ENCODE results near the gene NCBP2L. TPM values are rescaled to one million over a fixed set of nuclear protein-coding genes. Genes with fewer than 3 reads are reported as not detected.

The NCBP2L gene
- total and polyA plus RNA-seq, 2 experiments from 2014 or later = 0.39 TPM; not detected in 1

- no peaks in the 10 kb centered on the region for H3K27me3 ChIP-seq
- H3K9me2 ChIP-seq (replicated peaks; ENCODE audit: insufficient read depth) = no peaks in the 10 kb centered on the region
- H3K36me3 ChIP-seq (replicated peaks; ENCODE audit: insufficient read depth, low read depth) = no peaks in the 10 kb centered on the region
- no peak for DNase-seq (ENCODE audit: low spot score)
- WGBS (ENCODE audit: low lambda C conversion rate, missing lambda C conversion rate) = 85% methylated on average over 5 of the region's 5 CpGs
- H4K20me1 ChIP-seq (ENCODE audit: insufficient read depth, poor library complexity, severe bottlenecking) = no peaks in the 10 kb centered on the region
- H3K4me2 ChIP-seq = no peak overlapping the region
- TF ChIP-seq EZH2 (IDR thresholded peaks at IDR 0.05; ENCODE audit: borderline replicate concordance) (no peak), CTCF (IDR thresholded peaks at IDR 0.05; ENCODE audit: poor library complexity) (no peak), EZH2phosphoT487 (IDR thresholded peaks at IDR 0.05; ENCODE audit: low read depth, severe bottlenecking, unreplicated experiment) (no peak)
- H2AFZ ChIP-seq = no peak overlapping the region
- no peak overlapping the region for H3K27ac ChIP-seq
- H3K4me3 ChIP-seq = no peak overlapping the region
- H3K9me3 ChIP-seq (ENCODE audit: low read depth) = no peaks in the 10 kb centered on the region
- H3K79me2 ChIP-seq = peaks cover 7% of the 10 kb centered on the region
- H3K4me1 ChIP-seq (ENCODE audit: insufficient read depth) = no peaks in the 10 kb centered on the region
Observed at GRCh38 chrX:107760304-107761077, 17.0 kb upstream of the NCBP2L start.

GRCh38 chrX:107763647-107764046, 13.9 kb upstream of the NCBP2L start:
- Histone ChIP-seq H3K4me1 (ENCODE audit: insufficient read depth) (no peaks in the 10 kb centered on the region), H3K27me3 (no peaks in the 10 kb centered on the region), H3K4me3 (no peak overlapping the region), H4K20me1 (ENCODE audit: insufficient read depth, poor library complexity, severe bottlenecking) (peaks cover 2% of the 10 kb centered on the region), H3K9me2 (replicated peaks; ENCODE audit: insufficient read depth) (no peaks in the 10 kb centered on the region), H3K36me3 (replicated peaks; ENCODE audit: insufficient read depth, low read depth) (no peaks in the 10 kb centered on the region), H3K9me3 (ENCODE audit: low read depth) (no peaks in the 10 kb centered on the region), H3K27ac (no peak overlapping the region), H2AFZ (no peak overlapping the region), H3K4me2 (no peak overlapping the region), H3K79me2 (peaks cover 14% of the 10 kb centered on the region)
- DNase-seq (ENCODE audit: low spot score) = no peak
- WGBS (ENCODE audit: low lambda C conversion rate, missing lambda C conversion rate) = 96% methylated on average over 1 of the region's 1 CpG
- TF ChIP-seq EZH2phosphoT487 (IDR thresholded peaks at IDR 0.05; ENCODE audit: low read depth, severe bottlenecking, unreplicated experiment) = no peak
- TF ChIP-seq EZH2 (IDR thresholded peaks at IDR 0.05; ENCODE audit: borderline replicate concordance) = no peak
- TF ChIP-seq CTCF (IDR thresholded peaks at IDR 0.05; ENCODE audit: poor library complexity) = no peak

- Histone ChIP-seq H3K27ac (no peak overlapping the region), H4K20me1 (ENCODE audit: insufficient read depth, poor library complexity, severe bottlenecking) (peaks cover 5% of the 10 kb centered on the region), H2AFZ (no peak overlapping the region), H3K4me1 (ENCODE audit: insufficient read depth) (no peaks in the 10 kb centered on the region), H3K4me3 (no peak overlapping the region), H3K9me2 (replicated peaks; ENCODE audit: insufficient read depth) (no peaks in the 10 kb centered on the region), H3K4me2 (no peak overlapping the region), H3K27me3 (no peaks in the 10 kb centered on the region), H3K36me3 (replicated peaks; ENCODE audit: insufficient read depth, low read depth) (no peaks in the 10 kb centered on the region), H3K79me2 (peaks cover 19% of the 10 kb centered on the region), H3K9me3 (ENCODE audit: low read depth) (no peaks in the 10 kb centered on the region)
- 90% methylated on average over 11 of the region's 11 CpGs for WGBS (ENCODE audit: low lambda C conversion rate, missing lambda C conversion rate)
- no peak for DNase-seq (ENCODE audit: low spot score)
- TF ChIP-seq CTCF (IDR thresholded peaks at IDR 0.05; ENCODE audit: poor library complexity) (no peak), EZH2phosphoT487 (IDR thresholded peaks at IDR 0.05; ENCODE audit: low read depth, severe bottlenecking, unreplicated experiment) (no peak), EZH2 (IDR thresholded peaks at IDR 0.05; ENCODE audit: borderline replicate concordance) (no peak)
Observed at GRCh38 chrX:107764845-107765608, 12.5 kb upstream of the NCBP2L start.

All from hepatocyte (in vitro differentiated cells).